CD14-positive monocyte (primary cell): ENCODE results near the gene HAGHL. TPM values are rescaled to one million over a fixed set of nuclear protein-coding genes. Genes with fewer than 3 reads are reported as not detected.

Source experiments
- DNase-seq, 3 donors: peaks; one replicate each; pipeline ENCODE4 v3.0.0-alpha.2; 2011 to 2022
- H2AFZ ChIP-seq: 2 replicates; pipeline ENCODE4 v1.6.0; 2012; ENCODE audit warnings: mild to moderate bottlenecking, low read depth, low read length, inconsistent platforms; ENCODE audit not compliant: insufficient read depth, poor library complexity, severe bottlenecking
- H3K27ac ChIP-seq, 2 donors: 1 replicate in 1 of 2; 2 replicates in 1 of 2; pipeline ENCODE4 v1.5.1; 2012 to 2013; ENCODE audit warnings: low read length in 2 of 2, control low read depth in 1 of 2, inconsistent platforms in 1 of 2, low read depth in 1 of 2, mild to moderate bottlenecking in 1 of 2
- H3K27me3 ChIP-seq, 2 donors: one replicate each; pipeline versions ENCODE4 v1.6.0 to v1.6.1; 2011 to 2013; ENCODE audit warnings: low read length in 2 of 2; ENCODE audit not compliant: control insufficient read depth in 2 of 2, insufficient read depth in 2 of 2
- H3K36me3 ChIP-seq, 2 donors: replicated peaks in 1 of 2; 1 replicate in 1 of 2; 2 replicates in 1 of 2; pipeline versions ENCODE4 v1.5.1 to v1.6.1; 2012 to 2013; ENCODE audit warnings: low read length in 2 of 2, control low read depth in 1 of 2, inconsistent platforms in 1 of 2, mild to moderate bottlenecking in 1 of 2; ENCODE audit not compliant: insufficient read depth in 2 of 2, control insufficient read depth in 1 of 2
- H3K4me1 ChIP-seq, 2 donors: 1 replicate in 1 of 2; 2 replicates in 1 of 2; pipeline versions ENCODE4 v1.5.1 to v1.6.1; 2012 to 2013; ENCODE audit warnings: low read length in 2 of 2, control low read depth in 1 of 2, inconsistent platforms in 1 of 2, mild to moderate bottlenecking in 1 of 2, moderate library complexity in 1 of 2; ENCODE audit not compliant: insufficient read depth in 2 of 2, control insufficient read depth in 1 of 2
- H3K4me2 ChIP-seq: replicated peaks from 2 replicates; pipeline ENCODE3; 2012; ENCODE audit warnings: low read length, moderate library complexity, mild to moderate bottlenecking; ENCODE audit not compliant: poor library complexity, severe bottlenecking; ENCODE audit errors: extremely low read depth
- H3K4me3 ChIP-seq, 3 experiments: fragments of 200-600 bp in 1 of 3; sonication (generic) in 1 of 3; replicated peaks in 1 of 3; 1 replicate in 2 of 3; 2 replicates in 1 of 3; pipeline ENCODE4 v1.5.1; 2011 to 2013; ENCODE audit warnings: low read length in 3 of 3, mild to moderate bottlenecking in 3 of 3, control low read depth in 2 of 3, low read depth in 2 of 3, inconsistent platforms in 1 of 3, moderate library complexity in 1 of 3
- H3K79me2 ChIP-seq: 2 replicates; pipeline ENCODE4 v1.6.0; 2012; ENCODE audit warnings: mild to moderate bottlenecking, control low read depth, inconsistent platforms, low read length, moderate library complexity; ENCODE audit not compliant: insufficient read depth
- H3K9ac ChIP-seq: 2 replicates; pipeline ENCODE4 v1.6.0; 2017; ENCODE audit warnings: low read length, mild to moderate bottlenecking; ENCODE audit not compliant: insufficient read depth, poor library complexity, severe bottlenecking
- H3K9me3 ChIP-seq, 2 donors: replicated peaks in 1 of 2; 1 replicate in 1 of 2; 2 replicates in 1 of 2; pipeline versions ENCODE4 v1.5.1 to v1.6.1; 2012 to 2013; ENCODE audit warnings: low read length in 2 of 2, control low read depth in 1 of 2; ENCODE audit not compliant: control insufficient read depth in 1 of 2, insufficient read depth in 1 of 2
- H4K20me1 ChIP-seq: 2 replicates; pipeline ENCODE4 v1.6.0; 2012; ENCODE audit warnings: mild to moderate bottlenecking, low read length, control low read depth, moderate library complexity; ENCODE audit not compliant: insufficient read depth
- H3K27ac Mint-ChIP-seq, 7 donors: one replicate each; pipeline ENCODE4 v1.8.0; 2020; ENCODE audit warnings: mild to moderate bottlenecking in 7 of 7, mixed read lengths in 7 of 7, moderate library complexity in 6 of 7, inconsistent platforms in 2 of 7
- H3K27me3 Mint-ChIP-seq, 3 donors: one replicate each; pipeline ENCODE4 v1.8.0; 2021 to 2022; ENCODE audit warnings: low read depth in 3 of 3, mild to moderate bottlenecking in 3 of 3, mixed read lengths in 3 of 3, moderate library complexity in 3 of 3, inconsistent platforms in 1 of 3
- H3K36me3 Mint-ChIP-seq, 2 donors: one replicate each; pipeline ENCODE4 v1.8.0; 2020; ENCODE audit warnings: mixed read lengths in 2 of 2, inconsistent platforms in 1 of 2, mild to moderate bottlenecking in 1 of 2
- H3K4me1 Mint-ChIP-seq: one replicate; pipeline ENCODE4 v1.8.0; 2020; ENCODE audit warnings: mild to moderate bottlenecking, mixed read lengths
- H3K4me3 Mint-ChIP-seq, 2 donors: one replicate each; pipeline ENCODE4 v1.8.0; 2020; ENCODE audit warnings: mild to moderate bottlenecking in 2 of 2, mixed read lengths in 2 of 2, moderate library complexity in 1 of 2
- H3K9me3 Mint-ChIP-seq, 7 donors: one replicate each; pipeline ENCODE4 v1.8.0; 2020 to 2022; ENCODE audit warnings: mixed read lengths in 7 of 7, mild to moderate bottlenecking in 6 of 7, moderate library complexity in 6 of 7, inconsistent platforms in 2 of 7
- CTCF ChIP-seq: fragments of 200-600 bp; IDR thresholded peaks from one replicate; pipeline ENCODE4 v1.8.0; 2022; ENCODE audit warnings: antibody characterized with exemption, mild to moderate bottlenecking
- WGBS: methylation state at CpG from one replicate; pipeline ENCODE4 v1.1.5; 2013; ENCODE audit warnings: missing lambda C conversion rate; ENCODE audit not compliant: insufficient coverage; 5-methylcytosine and 5-hydroxymethylcytosine counted together
- intact Hi-C, 2 donors: fragments of 100-400 bp; cut with micrococcal nuclease; formaldehyde crosslinking; loops; one replicate each; pipeline versions ENCODE4 v1.15.0 to v1.15.1; 2023
- polyA plus RNA-seq, 3 donors: library from polyadenylated mRNA; depleted of rRNA in 1 of 3; unstranded in 2 of 3; stranded (reverse) in 1 of 3; fragments of 300-500 nt in 2 of 3; fragments of >200 nt in 1 of 3; fragmentation: Illumina TruSeq in 2 of 3; gene quantifications; 1 replicate in 2 of 3; 2 replicates in 1 of 3; pipeline ENCODE4 v1.2.3, GENCODE V29; 2012 to 2021

The HAGHL gene
- polyA plus RNA-seq, 3 donors, result 0.60 to 8.9 (median 1.5) TPM

- Mint-ChIP-seq H3K4me1 (peaks cover 33% of the 10 kb centered on the region), H3K27ac (peak overlapping the region in 4 of 7 donors; percentile 25 to 84 (median 53)), H3K4me3 (peak overlapping the region; percentile 79 to 90), H3K36me3 (peaks cover 16 to 22% of the 10 kb centered on the region in 2 donors), H3K27me3 (peaks cover 21 to 37% (median 23%) of the 10 kb centered on the region in 3 donors), H3K9me3 (peaks cover 0 to 5% (median 0%) of the 10 kb centered on the region in 7 donors)
- peaks cover 33% of the 10 kb centered on the region for H3K79me2 ChIP-seq
- no peaks in the 10 kb centered on the region for H3K9me3 ChIP-seq
- peak overlapping the region; percentile 82 for H2AFZ ChIP-seq
- peak overlapping the region; percentile 49 for H3K9ac ChIP-seq
- H3K27me3 ChIP-seq, result peaks cover 3 to 30% of the 10 kb centered on the region in 2 donors
- peaks cover 10 to 21% of the 10 kb centered on the region in 2 donors for H3K36me3 ChIP-seq
- H3K4me3 ChIP-seq, result peak overlapping the region; percentile 32 to 82 (median 40)
- H3K4me1 ChIP-seq, result peaks cover 37 to 58% of the 10 kb centered on the region in 2 donors
- H4K20me1 ChIP-seq, result peaks cover 44% of the 10 kb centered on the region
- 34% methylated on average over 29 of the region's 52 CpGs for WGBS
- no peak overlapping the region for H3K27ac ChIP-seq
- DNase-seq, result peak in 2 of 3 donors; percentile 17 to 20
- TF ChIP-seq CTCF, result no peak
- intact Hi-C loops, result loop anchor here in 1 of 2 donors (2.0 kb wide), 1 partner anchor 16 kb away; no protein-coding TSS in a partner anchor
- H3K4me2 ChIP-seq, result peak overlapping the region; percentile 95
These were observed 47.8 kb upstream of the HAGHL start for GRCh38 chr16:678858-679813.

- DNase-seq, result peak; percentile 73 to 85 (median 75)
- Histone ChIP-seq H3K9ac (peak within 1 kb of the TSS; percentile 78), H2AFZ (peak within 1 kb of the TSS; percentile 82), H4K20me1 (peaks cover 35% of the 10 kb centered on the region), H3K27me3 (peaks cover 3 to 25% of the 10 kb centered on the region in 2 donors), H3K36me3 (peaks cover 10 to 20% of the 10 kb centered on the region in 2 donors), H3K4me3 (peak within 1 kb of the TSS; percentile 58 to 82 (median 76)), H3K79me2 (peaks cover 33% of the 10 kb centered on the region), H3K9me3 (no peaks in the 10 kb centered on the region), H3K4me1 (peaks cover 39 to 59% of the 10 kb centered on the region in 2 donors), H3K4me2 (peak within 1 kb of the TSS; percentile 95), H3K27ac (peak within 1 kb of the TSS; percentile 74 to 85)
- peaks cover 29% of the 10 kb centered on the region for H3K4me1 Mint-ChIP-seq
- H3K36me3 Mint-ChIP-seq, result peaks cover 14 to 21% of the 10 kb centered on the region in 2 donors
- peak within 1 kb of the TSS; percentile 79 to 90 for H3K4me3 Mint-ChIP-seq
- peak within 1 kb of the TSS; percentile 63 to 93 (median 91) for H3K27ac Mint-ChIP-seq
- H3K27me3 Mint-ChIP-seq, result peaks cover 16 to 30% (median 19%) of the 10 kb centered on the region in 3 donors
- H3K9me3 Mint-ChIP-seq, result peaks cover 0 to 3% (median 0%) of the 10 kb centered on the region in 7 donors
- TF ChIP-seq CTCF, result no peak
- under 1% methylated on average over 76 of the region's 91 CpGs for WGBS
- intact Hi-C loops, result loop anchor here (2.0 to 5.0 kb wide), 3 partner anchors 17 to 93 kb away; partner anchors contain the start of gene METTL26 (in 1 of the 2)
These were observed 46.9 kb upstream of the HAGHL start, which contains the start of gene STUB1 for GRCh38 chr16:679814-680624. TSS of gene STUB1 (plus strand) at chr16:680410. CDS start at chr16:680526, 116 bp downstream.
